ENCODE data around the gene KRTAP17-1. TPM values are rescaled to one million over a fixed set of nuclear protein-coding genes. Genes with fewer than 3 reads are reported as not detected.

KRTAP17-1 gene
- total and polyA plus RNA-seq, 4 donors: not detected

DNA sequence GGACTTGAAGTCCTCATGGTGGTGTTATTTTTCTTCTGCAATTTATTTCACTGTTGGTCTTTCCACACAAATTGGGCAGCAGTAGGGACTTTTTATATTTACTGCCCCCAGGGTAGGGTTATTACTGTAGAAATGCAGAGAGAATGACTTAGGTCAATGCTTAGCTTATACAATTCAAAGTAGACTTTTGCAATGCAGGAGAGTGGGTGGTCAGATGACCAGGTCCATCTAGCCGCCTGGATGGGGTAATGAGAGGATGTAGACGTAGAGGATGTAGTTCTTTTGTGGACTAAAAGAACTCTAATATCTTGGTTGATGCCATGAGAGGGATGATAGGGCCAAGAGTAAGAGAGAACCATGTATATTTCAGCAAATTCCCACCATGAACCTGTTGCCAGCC lies 2.7 kb upstream of the KRTAP17-1 start:
- Histone ChIP-seq H3K4me1 (ENCODE audit: control insufficient read depth in 5 of 5, insufficient read depth in 5 of 5, low read length in 5 of 5) (no peaks in the 10 kb centered on the region), H3K9ac (ENCODE audit: insufficient read depth in 1 of 2, low read length in 2 of 2) (no peak overlapping the region), H3K27ac (ENCODE audit: low read depth in 1 of 2, low read length in 1 of 2) (no peak overlapping the region), H3K4me3 (no peak overlapping the region), H3K36me3 (ENCODE audit: control insufficient read depth in 4 of 4, insufficient read depth in 4 of 4, low read length in 4 of 4) (no peaks in the 10 kb centered on the region), H3K9me3 (ENCODE audit: control insufficient read depth in 4 of 4, insufficient read depth in 3 of 4, low read length in 3 of 4) (peaks cover 0 to 5% (median 4%) of the 10 kb centered on the region in 4 donors), H3K27me3 (ENCODE audit: control insufficient read depth in 3 of 3, insufficient read depth in 3 of 3, low read length in 2 of 3) (peaks cover 0 to 3% (median 0%) of the 10 kb centered on the region in 3 donors)
- no peak for TF ChIP-seq CTCF (IDR thresholded peaks at IDR 0.05; ENCODE audit: control extremely low read depth, extremely low read depth)
- no peak for ATAC-seq (ENCODE audit: insufficient read depth, low FRiP score)
- DNase-seq: no peak
- WGBS, 2 donors: 41 to 44% methylated on average over 2 of the region's 2 CpGs

DNA sequence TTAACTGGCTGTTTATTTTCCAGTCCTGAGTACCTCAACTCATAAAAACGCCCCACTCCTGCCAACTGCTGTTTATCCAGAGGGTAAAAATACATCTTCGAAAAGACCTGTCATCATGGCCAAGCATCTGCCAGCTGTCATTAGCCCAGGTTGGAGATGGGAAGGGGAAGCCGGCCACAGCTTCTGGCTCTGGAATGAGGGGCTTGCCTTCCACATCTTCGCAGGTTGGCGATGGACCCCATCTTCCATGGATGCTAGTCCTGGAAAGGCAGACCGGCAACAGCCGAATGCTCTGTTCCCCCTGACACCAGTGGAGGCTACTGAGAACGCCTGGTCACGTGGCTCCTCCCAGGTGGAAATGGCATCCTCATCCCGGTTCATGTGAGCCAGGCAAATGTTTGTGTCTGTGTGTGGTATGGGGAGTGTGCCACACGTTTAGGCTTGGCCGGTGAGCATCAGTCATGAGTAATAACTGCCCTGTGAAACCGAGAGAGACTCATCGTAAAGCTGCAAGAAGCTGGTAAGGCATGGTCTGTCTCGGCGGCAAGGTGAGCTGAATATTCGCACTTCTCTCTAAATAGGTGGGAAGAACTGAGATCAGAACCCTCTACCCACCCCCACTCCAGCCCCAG lies 420 bp upstream of the KRTAP17-1 start:
- DNase-seq: no peak
- H3K36me3 ChIP-seq (ENCODE audit: control insufficient read depth in 4 of 4, insufficient read depth in 4 of 4, low read length in 4 of 4): no peaks in the 10 kb centered on the region
- peaks cover 0 to 4% (median 3%) of the 10 kb centered on the region in 3 donors for H3K27me3 ChIP-seq (ENCODE audit: control insufficient read depth in 3 of 3, insufficient read depth in 3 of 3, low read length in 2 of 3)
- H3K4me1 ChIP-seq (ENCODE audit: control insufficient read depth in 5 of 5, insufficient read depth in 5 of 5, low read length in 5 of 5): no peaks in the 10 kb centered on the region
- TF ChIP-seq CTCF (IDR thresholded peaks at IDR 0.05; ENCODE audit: control extremely low read depth, extremely low read depth): no peak
- peaks cover 0 to 5% (median 4%) of the 10 kb centered on the region in 4 donors for H3K9me3 ChIP-seq (ENCODE audit: control insufficient read depth in 4 of 4, insufficient read depth in 3 of 4, low read length in 3 of 4)
- H3K27ac ChIP-seq (ENCODE audit: low read depth in 1 of 2, low read length in 1 of 2): no peak overlapping the region
- WGBS, 2 donors: 82 to 87% methylated on average over 17 of the region's 17 CpGs
- no peak overlapping the region for H3K4me3 ChIP-seq
- no peak for ATAC-seq (ENCODE audit: insufficient read depth, low FRiP score)
- no peak overlapping the region for H3K9ac ChIP-seq (ENCODE audit: insufficient read depth in 1 of 2, low read length in 2 of 2)

GRCh38 chr17:41311111-41311510 lies 4.4 kb downstream of the KRTAP17-1 start:
- Histone ChIP-seq H3K4me1 (ENCODE audit: control insufficient read depth in 5 of 5, insufficient read depth in 5 of 5, low read length in 5 of 5) (peaks cover 0 to 6% (median 0%) of the 10 kb centered on the region in 5 donors), H3K9me3 (ENCODE audit: control insufficient read depth in 4 of 4, insufficient read depth in 3 of 4, low read length in 3 of 4) (peaks cover 0 to 4% (median 0%) of the 10 kb centered on the region in 4 donors), H3K4me3 (no peak overlapping the region), H3K36me3 (ENCODE audit: control insufficient read depth in 4 of 4, insufficient read depth in 4 of 4, low read length in 4 of 4) (no peaks in the 10 kb centered on the region), H3K27ac (ENCODE audit: low read depth in 1 of 2, low read length in 1 of 2) (no peak overlapping the region), H3K9ac (ENCODE audit: insufficient read depth in 1 of 2, low read length in 2 of 2) (no peak overlapping the region), H3K27me3 (ENCODE audit: control insufficient read depth in 3 of 3, insufficient read depth in 3 of 3, low read length in 2 of 3) (peaks cover 0 to 4% (median 3%) of the 10 kb centered on the region in 3 donors)
- WGBS, 2 donors: 62 to 88% methylated on average over 1 of the region's 1 CpG
- no peak for TF ChIP-seq CTCF (IDR thresholded peaks at IDR 0.05; ENCODE audit: control extremely low read depth, extremely low read depth)
- DNase-seq (no peak), ATAC-seq (ENCODE audit: insufficient read depth, low FRiP score) (no peak)

Measured in lung (tissue), 12 donors.